ENCODE data around the gene TCF7. TPM values are rescaled to one million over a fixed set of nuclear protein-coding genes. Genes with fewer than 3 reads are reported as not detected.

The TCF7 gene
- polyA plus RNA-seq, 2 of the 4 experiments (the other 2 are of a cell fraction): 2.8 to 10.1 TPM

DNA sequence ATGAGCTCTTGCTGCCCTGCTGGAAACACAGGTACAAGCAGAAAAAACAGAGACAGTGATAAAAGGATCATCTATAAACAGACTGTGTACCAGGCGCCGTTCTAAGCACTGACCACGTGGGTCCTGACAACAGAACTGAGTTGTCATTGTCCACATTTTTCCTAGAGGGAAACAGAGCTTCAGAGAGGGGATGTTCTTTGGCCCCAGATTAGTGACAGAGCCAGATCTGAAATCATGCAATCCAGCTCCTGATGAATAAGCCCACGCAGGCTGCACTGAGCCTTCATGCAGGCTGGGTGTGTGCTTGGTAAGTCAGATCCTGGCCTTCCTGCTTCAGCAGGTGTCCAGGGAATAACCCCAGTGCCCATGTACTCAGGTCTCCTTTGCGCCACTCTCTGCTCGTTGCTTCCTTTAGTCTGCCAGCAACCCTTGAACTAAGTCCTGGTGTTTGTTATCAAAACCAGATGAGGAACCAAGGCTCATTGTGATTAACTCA lies 22.8 kb upstream of the TCF7 start (continued):
- TF ChIP-seq FOSL2 (IDR thresholded peaks at IDR 0.05) (no peak), FOSL2 (CRISPR knock-in tag; IDR thresholded peaks at IDR 0.05) (no peak), RFX5 (IDR thresholded peaks at IDR 0.05) (no peak), MYC (IDR thresholded peaks at IDR 0.05; ENCODE audit: borderline replicate concordance, low read length) (no peak), EHF (CRISPR knock-in tag; IDR thresholded peaks at IDR 0.05) (no peak)

DNA sequence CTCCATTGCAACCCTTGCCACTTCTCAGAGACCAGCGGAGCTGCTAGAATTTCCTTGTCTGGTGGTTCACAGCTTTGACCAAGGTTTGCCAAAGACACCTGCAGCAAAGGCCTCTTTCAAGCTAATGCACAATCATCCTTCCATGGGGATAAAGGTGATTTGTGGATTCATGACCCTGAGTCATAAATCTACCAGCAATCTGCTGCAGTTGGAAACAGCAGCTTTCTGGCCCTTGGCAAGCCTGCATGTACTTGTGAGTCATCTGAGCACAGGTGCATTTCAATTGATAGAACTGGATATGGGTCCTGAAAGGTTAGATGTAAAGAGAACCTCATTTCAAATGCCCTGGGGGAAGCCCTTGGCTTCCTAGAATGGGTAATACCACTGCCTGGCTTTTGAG lies 21.6 kb upstream of the TCF7 start:
- Histone ChIP-seq H3K4me3 (no peak overlapping the region), H3K4me1 (peaks cover 18% of the 10 kb centered on the region; the same call in 2 of the 3 replicates), H3K27ac (no peak overlapping the region), H3K4me2 (no peak overlapping the region), H3K9me3 (no peaks in the 10 kb centered on the region)
- TF ChIP-seq POLR2A (IDR thresholded peaks at IDR 0.05; ENCODE audit: low read length): no peak
- FAIRE-seq (no peak), ATAC-seq (peak; percentile 16 to 36; a peak in 3 of 6 replicates), DNase-seq (ENCODE audit: low read depth in 1 of 2, low spot score in 1 of 2) (peak in 1 of 2 experiments; percentile 26)
- ChIA-PET CTCF (interaction anchor here (0.8 to 1.3 kb wide), 4 partner anchors 9 to 53 kb away, joined by 3 to 7 read pairs (median 4); no protein-coding TSS in a partner anchor), POLR2A (no interaction called here)
- 88% methylated on average over 1 of the region's 1 CpG for WGBS (ENCODE audit: missing lambda C conversion rate)

DNA sequence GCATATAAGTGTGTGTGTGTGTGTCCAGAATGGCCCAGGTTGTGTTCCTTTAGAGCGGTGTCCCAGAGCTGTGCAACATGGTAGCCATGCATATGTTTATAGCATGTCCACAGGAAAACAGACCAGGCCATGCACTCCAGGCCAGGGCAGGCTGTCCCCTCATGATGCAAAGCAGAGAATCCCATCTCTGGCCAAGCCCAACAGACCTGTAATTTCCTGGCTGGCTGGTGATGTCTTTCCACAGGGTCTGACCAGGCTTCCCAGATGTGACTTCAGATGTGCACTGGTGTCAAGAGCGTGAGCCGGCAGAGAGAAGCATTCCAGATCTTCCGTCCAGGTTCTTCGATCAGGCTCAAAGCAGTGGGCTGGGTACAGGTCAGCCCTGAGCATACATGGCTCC lies 21.1 kb upstream of the TCF7 start:
- ChIA-PET CTCF (interaction anchor here (0.8 to 2.8 kb wide), 7 partner anchors 8 to 54 kb away, joined by 3 to 13 read pairs (median 3); no protein-coding TSS in a partner anchor), POLR2A (no interaction called here)
- no peak for DNase-seq (ENCODE audit: low read depth in 1 of 2, low spot score in 1 of 2)
- Histone ChIP-seq H3K4me2 (no peak overlapping the region), H3K9me3 (no peaks in the 10 kb centered on the region), H3K27ac (no peak overlapping the region), H3K4me1 (peaks cover 18% of the 10 kb centered on the region; the same call in 2 of the 3 replicates), H3K4me3 (no peak overlapping the region)
- 82% methylated on average over 5 of the region's 5 CpGs for WGBS (ENCODE audit: missing lambda C conversion rate)
- no peak for FAIRE-seq
- TF ChIP-seq TP53 (CRISPR knock-in tag; IDR thresholded peaks at IDR 0.05): no peak
- TF ChIP-seq HDAC2 (IDR thresholded peaks at IDR 0.05): no peak
- TF ChIP-seq JUN (IDR thresholded peaks at IDR 0.05): no peak
- TF ChIP-seq, protein P1, sequence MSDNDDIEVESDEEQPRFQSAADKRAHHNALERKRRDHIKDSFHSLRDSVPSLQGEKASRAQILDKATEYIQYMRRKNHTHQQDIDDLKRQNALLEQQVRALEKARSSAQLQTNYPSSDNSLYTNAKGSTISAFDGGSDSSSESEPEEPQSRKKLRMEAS (IDR thresholded peaks at IDR 0.05): no peak
- TF ChIP-seq, protein P2, sequence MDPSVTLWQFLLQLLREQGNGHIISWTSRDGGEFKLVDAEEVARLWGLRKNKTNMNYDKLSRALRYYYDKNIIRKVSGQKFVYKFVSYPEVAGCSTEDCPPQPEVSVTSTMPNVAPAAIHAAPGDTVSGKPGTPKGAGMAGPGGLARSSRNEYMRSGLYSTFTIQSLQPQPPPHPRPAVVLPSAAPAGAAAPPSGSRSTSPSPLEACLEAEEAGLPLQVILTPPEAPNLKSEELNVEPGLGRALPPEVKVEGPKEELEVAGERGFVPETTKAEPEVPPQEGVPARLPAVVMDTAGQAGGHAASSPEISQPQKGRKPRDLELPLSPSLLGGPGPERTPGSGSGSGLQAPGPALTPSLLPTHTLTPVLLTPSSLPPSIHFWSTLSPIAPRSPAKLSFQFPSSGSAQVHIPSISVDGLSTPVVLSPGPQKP (IDR thresholded peaks at IDR 0.05; ENCODE audit: low read depth, low read length): no peak
- no peak for TF ChIP-seq TFCP2L1 (CRISPR knock-in tag; IDR thresholded peaks at IDR 0.05)
- no peak for TF ChIP-seq POLR2AphosphoS2 (conservative IDR thresholded peaks at IDR 0.05; ENCODE audit: low read length)
- no peak for TF ChIP-seq FOSB (CRISPR knock-in tag; IDR thresholded peaks at IDR 0.05)
- no peak for TF ChIP-seq ESRRA (IDR thresholded peaks at IDR 0.05; ENCODE audit: borderline replicate concordance, low read length)
- no peak for TF ChIP-seq RFX5 (IDR thresholded peaks at IDR 0.05)
- no peak for TF ChIP-seq SREBF2 (IDR thresholded peaks at IDR 0.05)
- no peak for TF ChIP-seq CBX2 (IDR thresholded peaks at IDR 0.05; ENCODE audit: borderline replicate concordance, low read depth)
- no peak for TF ChIP-seq POLR2A (IDR thresholded peaks at IDR 0.05; ENCODE audit: low read length)
- TF ChIP-seq EHMT2 (IDR thresholded peaks at IDR 0.05; ENCODE audit: low read depth): no peak
- no peak for TF ChIP-seq MYC (IDR thresholded peaks at IDR 0.05; ENCODE audit: borderline replicate concordance, low read length)
- ATAC-seq: peak; percentile 6 to 11; a peak in 3 of 6 replicates

DNA sequence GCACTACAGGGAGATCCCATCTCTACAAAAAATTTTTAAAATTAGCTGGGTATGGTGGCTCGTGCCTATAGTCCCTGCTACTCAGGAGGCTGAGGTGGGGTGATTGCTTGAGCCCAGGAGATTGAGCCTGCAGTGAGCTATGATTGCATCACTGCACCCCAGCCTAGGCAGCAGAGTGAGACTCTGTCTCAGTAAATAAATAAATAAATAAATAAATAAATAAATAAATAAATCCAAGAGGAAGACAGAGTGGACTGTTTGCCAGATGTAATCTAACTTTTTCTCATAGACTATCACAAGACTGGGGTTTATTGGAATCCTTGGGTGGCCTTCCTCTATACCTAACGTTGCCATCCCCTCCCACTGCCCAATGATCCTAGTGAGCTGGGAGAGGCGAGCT lies 19.2 kb upstream of the TCF7 start:
- Histone ChIP-seq H3K4me1 (peaks cover 29% of the 10 kb centered on the region), H3K27ac (no peak overlapping the region), H3K9me3 (no peaks in the 10 kb centered on the region), H3K4me2 (no peak overlapping the region), H3K4me3 (no peak overlapping the region)
- no peak for ATAC-seq
- POLR2A ChIA-PET: no interaction called here
- no peak for FAIRE-seq
- no peak for DNase-seq (ENCODE audit: low read depth in 1 of 2, low spot score in 1 of 2)
- WGBS (ENCODE audit: missing lambda C conversion rate): 81% methylated on average over 3 of the region's 3 CpGs
- CTCF ChIA-PET: interaction anchor here (0.7 to 2.8 kb wide), 4 partner anchors 11 to 56 kb away, joined by 3 to 13 read pairs (median 4); no protein-coding TSS in a partner anchor
- no peak for TF ChIP-seq CEBPB (IDR thresholded peaks at IDR 0.05)
- TF ChIP-seq ZC3H11A (IDR thresholded peaks at IDR 0.05): peak; percentile 93
